Measurements from ENCODE around the gene SLC12A9.
"Not testable (repeated sequence)": the region's sequence is repeated elsewhere in the genome, so short reads cannot be mapped to it uniquely, and the experiment has no call there.

SLC12A9 gene

GRCh38 chr7:100825751-100826513, 26.6 kb upstream of the SLC12A9 start:
- DNase-seq: peak; percentile 14

GRCh38 chr7:100826514-100827329, 25.8 kb upstream of the SLC12A9 start:
- no peak for DNase-seq

GRCh38 chr7:100827330-100828226, 24.9 kb upstream of the SLC12A9 start, which contains the start of gene EPHB4:
Gene EPHB4, minus strand, starts transcription at chr7:100827523. Its CDS starts 493 bp downstream, at chr7:100827030.
- DNase-seq: no peak

- DNase-seq: no peak
These were observed 23.3 kb upstream of the SLC12A9 start for GRCh38 chr7:100829150-100829716.

GRCh38 chr7:100830396-100830795, 22.1 kb upstream of the SLC12A9 start:
- DNase-seq: no peak

GRCh38 chr7:100832281-100832633, 20.3 kb upstream of the SLC12A9 start:
- DNase-seq: no peak

- DNase-seq: peak; percentile 38
These were observed 16.4 kb upstream of the SLC12A9 start for GRCh38 chr7:100835903-100836811.

GRCh38 chr7:100836812-100837098, 15.8 kb upstream of the SLC12A9 start:
- no peak for DNase-seq

GRCh38 chr7:100837099-100837836, 15.2 kb upstream of the SLC12A9 start:
- peak; percentile 93 for DNase-seq

- DNase-seq: no peak
These were observed 13.2 kb upstream of the SLC12A9 start for GRCh38 chr7:100839361-100839760.

GRCh38 chr7:100840470-100841100, 11.9 kb upstream of the SLC12A9 start:
- no peak for DNase-seq

GRCh38 chr7:100847360-100847759, 5.2 kb upstream of the SLC12A9 start:
- no peak for DNase-seq

- no peak for DNase-seq
These were observed 1.8 kb downstream of the SLC12A9 start for GRCh38 chr7:100854146-100854895.

GRCh38 chr7:100854899-100855298, 2.4 kb downstream of the SLC12A9 start:
- DNase-seq: not testable (repeated sequence)

- DNase-seq: no peak
These were observed 3.0 kb downstream of the SLC12A9 start for GRCh38 chr7:100855515-100855914.

GRCh38 chr7:100856871-100857282, 4.4 kb downstream of the SLC12A9 start:
- no peak for DNase-seq

GRCh38 chr7:100859856-100860255, 7.3 kb downstream of the SLC12A9 start:
- DNase-seq: no peak

- DNase-seq: no peak
These were observed 8.4 kb downstream of the SLC12A9 start for GRCh38 chr7:100860702-100861615.

- no peak for DNase-seq
These were observed 9.1 kb downstream of the SLC12A9 start for GRCh38 chr7:100861616-100861985.
